HFFc6 (cell line): ENCODE measurements around the gene KRTAP10-9. TPM values are rescaled to one million over a fixed set of nuclear protein-coding genes. Genes with fewer than 3 reads are reported as not detected.
"Not testable (repeated sequence)": the region's sequence is repeated elsewhere in the genome, so short reads cannot be mapped to it uniquely, and the experiment has no call there.

ENCODE experiments used
- DNase-seq: peaks from one replicate; pipeline ENCODE4 v3.0.0-alpha.2; 2018
- H3K27ac Mint-ChIP-seq: 2 replicates; pipeline ENCODE4 v1.8.0; 2020; ENCODE audit warnings: mild to moderate bottlenecking, mixed read lengths
- H3K27me3 Mint-ChIP-seq: 2 replicates; pipeline ENCODE4 v1.8.0; 2021; ENCODE audit warnings: mild to moderate bottlenecking, moderate library complexity, mixed read lengths; ENCODE audit not compliant: insufficient read depth
- H3K36me3 Mint-ChIP-seq: 2 replicates; pipeline ENCODE4 v1.8.0; 2021; ENCODE audit warnings: low read depth, mixed read lengths
- H3K4me1 Mint-ChIP-seq: 2 replicates; pipeline ENCODE4 v1.8.0; 2020; ENCODE audit warnings: low read depth, mixed read lengths
- H3K4me3 Mint-ChIP-seq: 2 replicates; pipeline ENCODE4 v1.8.0; 2020; ENCODE audit warnings: mild to moderate bottlenecking, moderate library complexity, mixed read lengths
- H3K9me3 Mint-ChIP-seq: 2 replicates; pipeline ENCODE4 v1.8.0; 2020; ENCODE audit warnings: mild to moderate bottlenecking, mixed read lengths
- CTCF ChIP-seq: fragments of 200-600 bp; sonication (generic); IDR thresholded peaks from 2 replicates; pipeline ENCODE4 v1.5.0; 2021; ENCODE audit warnings: antibody characterized with exemption, mild to moderate bottlenecking
- total RNA-seq, 6 experiments: library from RNA; stranded (reverse); fragmentation: NEBNext Ultra II Directional; extraction: Animal tissue kit (Norgen Biotek cat#: 25700); gene quantifications; 2 replicates in 1 of 6; 3 replicates in 5 of 6; pipeline ENCODE4 v1.2.3, GENCODE V29; 2021

KRTAP10-9 gene
- total RNA-seq, 6 experiments from 2014 or later, result not detected

- DNase-seq, result no peak
- no peaks in the 10 kb centered on the region; the same call in none of the 2 replicates for H3K9me3 Mint-ChIP-seq
- H3K4me3 Mint-ChIP-seq, result no peak overlapping the region
- TF ChIP-seq CTCF, result no peak
- H3K27me3 Mint-ChIP-seq, result peaks cover 21% of the 10 kb centered on the region
- no peaks in the 10 kb centered on the region for H3K36me3 Mint-ChIP-seq
- no peaks in the 10 kb centered on the region; the same call in 1 of the 2 replicates for H3K4me1 Mint-ChIP-seq
- H3K27ac Mint-ChIP-seq, result no peak overlapping the region
These were observed 27.4 kb upstream of the KRTAP10-9 start for GRCh38 chr21:44599264-44600029.

- H3K4me1 Mint-ChIP-seq, H3K4me3 Mint-ChIP-seq, H3K36me3 Mint-ChIP-seq, H3K9me3 Mint-ChIP-seq, H3K27ac Mint-ChIP-seq, DNase-seq: not testable (repeated sequence)
- peaks cover 17% of the 10 kb centered on the region for H3K27me3 Mint-ChIP-seq
These were observed 26.5 kb upstream of the KRTAP10-9 start, which contains the start of gene KRTAP10-7 for GRCh38 chr21:44600118-44600978. TSS of gene KRTAP10-7 (plus strand) at chr21:44600597. CDS start at chr21:44600622, 25 bp downstream.

GRCh38 chr21:44601091-44601490 lies 25.8 kb upstream of the KRTAP10-9 start:
- not testable (repeated sequence) for H3K9me3 Mint-ChIP-seq, H3K27ac Mint-ChIP-seq, H3K4me1 Mint-ChIP-seq, DNase-seq, H3K36me3 Mint-ChIP-seq, H3K4me3 Mint-ChIP-seq
- TF ChIP-seq CTCF, result peak; percentile 5; the same call in 1 of the 2 replicates
- peaks cover 15% of the 10 kb centered on the region for H3K27me3 Mint-ChIP-seq

- no peaks in the 10 kb centered on the region; the same call in 1 of the 2 replicates for H3K4me1 Mint-ChIP-seq
- no peak for TF ChIP-seq CTCF
- no peak overlapping the region for H3K4me3 Mint-ChIP-seq
- H3K27ac Mint-ChIP-seq, result no peak overlapping the region
- peaks cover 4% of the 10 kb centered on the region for H3K9me3 Mint-ChIP-seq
- no peak for DNase-seq
- H3K36me3 Mint-ChIP-seq, result no peaks in the 10 kb centered on the region
- H3K27me3 Mint-ChIP-seq, result peaks cover 13% of the 10 kb centered on the region
These were observed 25.1 kb upstream of the KRTAP10-9 start for GRCh38 chr21:44601596-44602462.

- H3K4me3 Mint-ChIP-seq, result no peak overlapping the region
- peaks cover 7% of the 10 kb centered on the region for H3K9me3 Mint-ChIP-seq
- no peaks in the 10 kb centered on the region for H3K36me3 Mint-ChIP-seq
- TF ChIP-seq CTCF, result no peak
- no peak overlapping the region for H3K27ac Mint-ChIP-seq
- H3K4me1 Mint-ChIP-seq, result no peaks in the 10 kb centered on the region; the same call in 1 of the 2 replicates
- DNase-seq, result no peak
- H3K27me3 Mint-ChIP-seq, result peaks cover 13% of the 10 kb centered on the region
These were observed 24.4 kb upstream of the KRTAP10-9 start for GRCh38 chr21:44602463-44602850.
